ENCODE results near the gene PFKL. TPM values are rescaled to one million over a fixed set of nuclear protein-coding genes. Genes with fewer than 3 reads are reported as not detected.

PFKL gene
- total RNA-seq, 1 donor from 2014 or later, result 329 TPM

GRCh38 chr21:44363278-44363677 is 63.4 kb downstream of the PFKL start:
- DNase-seq (ENCODE audit: low read depth in 2 of 2), result no peak

- no peak for DNase-seq (ENCODE audit: low read depth in 2 of 2)
Measured at GRCh38 chr21:44364151-44365053, 64.5 kb downstream of the PFKL start.

GRCh38 chr21:44365251-44365966 is 65.6 kb downstream of the PFKL start:
- no peak for DNase-seq (ENCODE audit: low read depth in 2 of 2)

- DNase-seq (ENCODE audit: low read depth in 2 of 2), result no peak
Measured at GRCh38 chr21:44365967-44366585, 66.2 kb downstream of the PFKL start.

- DNase-seq (ENCODE audit: low read depth in 2 of 2), result no peak
Measured at GRCh38 chr21:44366586-44367211, 66.8 kb downstream of the PFKL start.

GRCh38 chr21:44368711-44369446 is 69.0 kb downstream of the PFKL start:
- no peak for DNase-seq (ENCODE audit: low read depth in 2 of 2)

- DNase-seq (ENCODE audit: low read depth in 2 of 2), result no peak
Measured at GRCh38 chr21:44370027-44370735, 70.3 kb downstream of the PFKL start.

- DNase-seq (ENCODE audit: low read depth in 2 of 2), result no peak
Measured at GRCh38 chr21:44370786-44371410, 71.0 kb downstream of the PFKL start.

GRCh38 chr21:44371596-44371995 is 71.7 kb downstream of the PFKL start:
- no peak for DNase-seq (ENCODE audit: low read depth in 2 of 2)

- DNase-seq (ENCODE audit: low read depth in 2 of 2), result no peak
Measured at GRCh38 chr21:44372616-44373015, 72.8 kb downstream of the PFKL start.

GRCh38 chr21:44374601-44375280 is 74.9 kb downstream of the PFKL start:
- DNase-seq (ENCODE audit: low read depth in 2 of 2), result no peak

- DNase-seq (ENCODE audit: low read depth in 2 of 2), result no peak
Measured at GRCh38 chr21:44375281-44375651, 75.4 kb downstream of the PFKL start.

- DNase-seq (ENCODE audit: low read depth in 2 of 2), result no peak
Measured at GRCh38 chr21:44375761-44376241, 75.9 kb downstream of the PFKL start.

- no peak for DNase-seq (ENCODE audit: low read depth in 2 of 2)
Measured at GRCh38 chr21:44376606-44377005, 76.8 kb downstream of the PFKL start.

Other genes starting within 250 kb of the PFKL start
- 9.6 and 19.4 TPM in 2 replicates for gene PWP2, start 192.7 kb upstream of the PFKL start, total RNA-seq
- 11.1 and 21.6 TPM in 2 replicates for gene GATD3, start 166.4 kb upstream of the PFKL start, total RNA-seq
- gene ICOSLG, start 59.1 kb upstream of the PFKL start, total RNA-seq, result 0.65 and 0.79 TPM in 2 replicates
- gene DNMT3L, start 38.2 kb upstream of the PFKL start, total RNA-seq, result not detected in 2 replicates
- gene AIRE, start 14.2 kb upstream of the PFKL start, total RNA-seq, result not detected in 2 replicates
- 3.7 and 4.8 TPM in 2 replicates for gene CFAP410, start 39.3 kb downstream of the PFKL start, total RNA-seq
- 0.22 and 0.40 TPM in 2 replicates for gene TRPM2, start 53.6 kb downstream of the PFKL start, total RNA-seq
- gene LRRC3, start 155.5 kb downstream of the PFKL start, total RNA-seq, result 0.65 and 0.99 TPM in 2 replicates
- not detected in 2 replicates for gene KRTAP10-1, start 240.1 kb downstream of the PFKL start, total RNA-seq